Coronary artery (tissue), 2 donors: Measurements from ENCODE around the gene TMEM51.

Source experiments
- DNase-seq: peaks from one replicate; pipeline ENCODE4 v3.0.0-alpha.2; 2017; ENCODE audit warnings: low spot score
- H3K27ac ChIP-seq, 2 donors: fragments of 200-600 bp; sonication (generic); one replicate each; pipeline ENCODE4 v1.5.1; 2016 to 2019
- H3K4me3 ChIP-seq: fragments of 200-600 bp; sonication (generic); 2 replicates; pipeline ENCODE4 v1.5.1; 2016; ENCODE audit warnings: mild to moderate bottlenecking, moderate library complexity
- TF ChIP-seq, protein P1 (sequence below): fragments of 200-600 bp; sonication (generic); IDR thresholded peaks from one replicate; pipeline ENCODE4 v1.5.1; 2019; ENCODE audit warnings: antibody characterized with exemption

The TMEM51 gene

DNA sequence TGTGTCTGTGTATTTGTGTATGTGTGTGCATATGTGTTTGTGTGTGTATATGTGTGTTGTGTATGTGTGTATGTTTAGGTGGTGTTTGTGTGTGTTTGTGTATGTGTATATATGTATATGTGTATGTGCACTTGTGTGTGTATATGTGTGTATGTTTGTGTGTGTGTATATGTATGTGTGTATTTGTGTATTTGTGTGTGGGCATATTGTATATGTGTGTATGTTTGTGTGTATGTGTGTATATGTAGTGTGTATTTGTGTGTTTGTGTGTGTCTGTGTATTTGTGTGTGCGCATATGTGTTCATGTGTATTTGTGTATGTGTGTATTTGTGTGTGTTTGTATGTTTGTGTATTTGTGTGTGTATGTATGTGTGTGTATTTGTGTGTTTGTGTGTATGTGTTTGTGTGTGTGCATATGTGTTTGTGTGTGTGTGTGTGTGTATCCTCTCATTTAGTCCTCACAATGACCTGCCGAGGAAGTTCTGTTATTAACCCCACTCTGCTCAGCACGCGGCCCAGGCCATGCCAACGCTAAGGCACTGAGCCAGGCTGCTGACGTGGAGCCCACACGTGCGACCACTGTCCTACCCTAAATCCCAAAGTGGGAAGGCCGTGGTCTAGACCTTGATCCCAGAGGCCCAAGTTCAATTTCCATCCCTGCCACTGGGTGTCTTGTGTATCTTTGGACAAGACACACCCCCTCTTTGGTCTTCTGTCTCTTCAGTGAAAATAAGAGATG is 43.2 kb upstream of the TMEM51 start:
- no peak for DNase-seq
- Histone ChIP-seq H3K27ac (no peak overlapping the region), H3K4me3 (no peak overlapping the region)
- TF ChIP-seq, protein P1, sequence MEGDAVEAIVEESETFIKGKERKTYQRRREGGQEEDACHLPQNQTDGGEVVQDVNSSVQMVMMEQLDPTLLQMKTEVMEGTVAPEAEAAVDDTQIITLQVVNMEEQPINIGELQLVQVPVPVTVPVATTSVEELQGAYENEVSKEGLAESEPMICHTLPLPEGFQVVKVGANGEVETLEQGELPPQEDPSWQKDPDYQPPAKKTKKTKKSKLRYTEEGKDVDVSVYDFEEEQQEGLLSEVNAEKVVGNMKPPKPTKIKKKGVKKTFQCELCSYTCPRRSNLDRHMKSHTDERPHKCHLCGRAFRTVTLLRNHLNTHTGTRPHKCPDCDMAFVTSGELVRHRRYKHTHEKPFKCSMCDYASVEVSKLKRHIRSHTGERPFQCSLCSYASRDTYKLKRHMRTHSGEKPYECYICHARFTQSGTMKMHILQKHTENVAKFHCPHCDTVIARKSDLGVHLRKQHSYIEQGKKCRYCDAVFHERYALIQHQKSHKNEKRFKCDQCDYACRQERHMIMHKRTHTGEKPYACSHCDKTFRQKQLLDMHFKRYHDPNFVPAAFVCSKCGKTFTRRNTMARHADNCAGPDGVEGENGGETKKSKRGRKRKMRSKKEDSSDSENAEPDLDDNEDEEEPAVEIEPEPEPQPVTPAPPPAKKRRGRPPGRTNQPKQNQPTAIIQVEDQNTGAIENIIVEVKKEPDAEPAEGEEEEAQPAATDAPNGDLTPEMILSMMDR = no peak

DNA sequence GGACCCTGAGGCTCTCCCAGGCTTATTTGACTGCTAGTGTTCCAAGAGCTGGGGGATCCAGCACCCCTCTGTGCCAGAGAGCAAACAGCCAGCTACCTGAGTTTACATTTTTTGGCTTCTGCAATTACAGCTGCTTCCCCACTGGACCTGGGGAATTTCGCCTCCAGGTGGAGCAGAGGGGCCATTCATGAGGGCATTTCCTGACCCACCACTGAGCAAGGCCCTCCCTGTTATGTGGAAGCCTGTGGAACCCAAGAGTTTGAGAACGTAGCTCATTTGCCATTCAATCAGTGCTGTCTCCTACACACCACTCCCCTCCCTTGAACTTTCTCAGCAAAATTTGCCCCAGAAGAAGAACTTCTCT is 42.7 kb upstream of the TMEM51 start:
- Histone ChIP-seq H3K27ac (no peak overlapping the region), H3K4me3 (no peak overlapping the region)
- TF ChIP-seq, protein P1 = no peak
- DNase-seq = no peak

DNA sequence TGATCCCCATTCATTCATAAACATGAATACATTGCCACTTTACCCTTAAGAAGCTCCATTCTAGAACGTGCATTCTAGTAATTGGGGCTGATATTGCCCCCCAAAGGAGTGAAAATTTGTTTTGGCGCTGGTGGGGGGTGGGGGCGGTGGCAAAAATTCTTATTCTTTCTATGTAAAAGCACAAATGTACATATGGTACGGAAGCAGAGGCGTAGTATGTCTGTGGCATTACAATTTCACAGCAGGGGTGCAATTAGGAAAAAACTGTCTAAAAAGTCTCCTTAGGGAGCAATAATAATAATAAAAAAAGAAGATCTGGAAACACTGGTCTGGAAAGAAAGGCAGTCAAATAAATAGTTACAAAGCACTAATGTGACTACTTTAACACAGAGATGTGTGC is 40.4 kb upstream of the TMEM51 start:
- Histone ChIP-seq H3K27ac (no peak overlapping the region), H3K4me3 (no peak overlapping the region)
- DNase-seq = no peak
- TF ChIP-seq, protein P1 = no peak

DNA sequence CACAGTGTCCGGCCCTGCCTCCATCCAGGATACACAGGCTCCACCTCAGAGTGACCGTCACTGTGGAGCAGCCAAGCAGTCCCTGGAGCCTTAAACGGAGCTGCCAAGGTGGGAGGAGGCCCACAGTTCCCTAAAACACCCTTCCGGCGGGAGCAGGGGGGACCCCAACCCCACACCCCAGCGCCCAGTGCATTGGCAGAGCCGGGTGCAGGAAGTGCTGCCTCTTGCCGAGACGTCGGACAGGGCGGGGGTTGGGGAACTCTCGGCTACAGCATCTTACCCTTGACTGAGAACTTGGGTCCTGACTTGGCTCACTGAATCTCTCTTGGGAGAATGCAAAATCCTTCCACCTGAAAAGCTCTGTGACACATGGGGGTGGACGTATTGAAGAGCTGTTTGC is 38.7 kb upstream of the TMEM51 start:
- no peak overlapping the region for H3K4me3 ChIP-seq
- TF ChIP-seq, protein P1 = no peak
- DNase-seq = no peak
- H3K27ac ChIP-seq = no peak overlapping the region

DNA sequence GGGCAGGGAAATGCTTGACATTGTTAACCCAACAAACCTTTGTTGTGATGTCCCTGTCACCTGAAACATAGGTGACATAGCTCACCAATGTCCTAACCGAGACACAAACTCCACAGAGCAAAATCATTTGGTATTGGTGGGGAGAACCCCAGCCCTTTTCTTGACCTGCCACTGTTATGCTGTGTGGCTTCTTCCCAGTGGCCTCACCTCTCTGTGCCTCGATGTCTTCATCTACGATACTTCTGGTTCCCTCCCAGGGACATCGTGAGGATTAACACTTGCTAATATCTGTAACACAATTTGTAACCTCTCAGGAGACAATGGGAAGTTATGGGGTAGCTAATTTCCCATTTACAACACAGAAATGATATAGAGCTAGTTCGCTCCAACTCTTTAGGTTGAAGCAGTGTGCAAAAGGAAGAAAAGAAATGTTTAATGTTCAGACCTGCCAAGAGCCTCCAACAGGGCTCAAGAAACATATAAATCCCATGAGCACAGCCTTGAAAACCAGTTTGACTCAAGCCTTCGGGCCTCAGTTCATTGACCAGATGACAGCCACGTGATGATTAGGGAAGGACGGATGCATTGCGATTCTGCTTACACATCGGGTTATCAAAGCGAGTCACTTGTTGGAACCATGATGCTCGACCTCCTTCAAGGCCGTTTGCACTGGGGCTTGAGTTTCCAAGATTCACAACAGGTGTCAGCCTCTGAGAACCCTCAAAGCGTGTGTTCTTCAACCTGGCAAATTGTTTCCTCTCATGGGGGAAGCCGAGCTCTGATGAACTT is 37.8 kb upstream of the TMEM51 start:
- no peak for DNase-seq
- TF ChIP-seq, protein P1 = no peak
- Histone ChIP-seq H3K27ac (no peak overlapping the region), H3K4me3 (no peak overlapping the region)

DNA sequence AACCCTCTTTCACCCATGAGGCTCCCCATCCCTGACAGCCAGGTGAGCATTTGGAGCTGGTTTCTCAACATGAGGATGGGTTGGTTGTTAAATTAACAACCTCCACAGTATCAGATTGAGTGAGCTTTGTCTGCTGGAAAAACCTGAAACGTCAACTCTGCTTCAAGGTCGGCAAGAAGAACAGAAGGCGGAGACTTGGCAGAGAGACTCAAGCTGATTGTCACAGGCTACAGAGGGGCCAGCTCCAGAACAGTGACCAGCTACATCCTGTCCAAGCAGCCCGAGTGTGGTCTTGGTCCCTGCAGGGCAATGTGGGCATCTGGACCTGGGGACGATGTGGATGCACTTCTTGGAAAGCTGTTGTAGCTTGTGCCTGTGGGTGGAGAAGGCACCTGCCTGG is 36.6 kb upstream of the TMEM51 start:
- DNase-seq = no peak
- TF ChIP-seq, protein P1 = no peak
- H3K4me3 ChIP-seq = no peak overlapping the region
- no peak overlapping the region for H3K27ac ChIP-seq
